Measurements from ENCODE around the gene ST7. TPM values are rescaled to one million over a fixed set of nuclear protein-coding genes. Genes with fewer than 3 reads are reported as not detected.
"Not testable (repeated sequence)": the region's sequence is repeated elsewhere in the genome, so short reads cannot be mapped to it uniquely, and the experiment has no call there.

ST7 gene
- total RNA-seq, 1 experiment from 2014 or later, result 27.2 TPM

DNA sequence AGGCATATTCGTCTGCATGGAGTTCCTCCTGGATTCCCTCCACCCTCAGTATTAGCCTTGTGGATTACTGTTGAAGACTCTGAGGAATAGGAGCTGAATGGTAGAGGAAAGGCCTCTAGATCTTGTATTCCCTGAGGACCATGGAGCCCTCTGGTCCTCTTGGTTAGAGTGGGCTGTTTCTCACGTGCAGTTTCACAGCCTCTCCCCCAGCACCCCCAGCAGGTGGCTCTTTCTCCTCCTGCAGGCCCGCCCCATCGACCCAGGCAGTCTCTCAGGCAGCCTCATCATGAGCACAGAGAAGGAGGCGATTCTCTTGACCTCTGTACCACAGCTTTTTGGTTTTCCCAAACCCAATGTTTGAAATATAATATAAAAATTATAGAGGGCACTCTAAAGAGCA lies 267.5 kb downstream of the ST7 start:
- DNase-seq (ENCODE audit: low read depth), result no peak

GRCh38 chr7:117225536-117225935 lies 272.2 kb downstream of the ST7 start:
- DNase-seq (ENCODE audit: low read depth), result no peak

DNA sequence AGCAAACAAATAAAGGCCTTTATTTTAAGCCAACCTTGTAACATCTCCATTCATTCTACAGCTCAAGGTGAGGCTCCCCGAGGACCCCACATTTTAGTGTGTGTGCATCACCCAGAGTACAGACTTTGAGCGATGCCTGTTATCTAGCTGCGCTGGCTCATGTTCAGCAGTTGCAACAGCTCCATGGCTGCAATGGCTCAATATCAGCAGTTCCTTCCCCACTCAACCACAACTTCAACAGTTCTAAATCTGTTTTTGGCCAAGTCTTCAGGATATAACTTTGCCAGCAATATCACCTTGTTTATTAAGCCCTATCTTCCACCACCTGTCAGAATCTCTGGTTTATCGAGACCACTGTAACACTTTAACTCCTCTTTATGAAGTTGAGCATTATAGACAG lies 273.8 kb downstream of the ST7 start:
- DNase-seq (ENCODE audit: low read depth), result no peak

DNA sequence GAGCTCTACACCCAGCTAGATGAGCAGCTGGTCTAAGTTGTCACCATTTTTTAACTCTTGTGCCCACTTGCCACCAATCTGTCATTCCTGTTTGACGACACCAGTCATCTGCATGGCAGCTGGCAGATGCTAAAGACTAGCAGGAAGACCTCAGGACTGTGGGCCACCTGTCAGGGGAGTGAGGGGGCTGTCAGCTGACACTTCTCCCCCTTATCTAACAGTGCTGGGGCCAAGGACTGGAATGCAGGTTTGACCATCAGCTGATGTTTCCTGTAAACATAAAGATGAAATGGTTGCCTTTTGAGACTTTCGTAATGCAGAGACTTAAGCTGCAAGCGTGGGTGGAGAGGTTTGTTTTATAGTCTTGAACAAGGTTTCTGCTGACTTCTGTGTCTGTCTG lies 276.0 kb downstream of the ST7 start:
- DNase-seq (ENCODE audit: low read depth), result no peak

- DNase-seq (ENCODE audit: low read depth), result peak; percentile 34
Observed at GRCh38 chr7:117230276-117231046, 277.2 kb downstream of the ST7 start.

- no peak for DNase-seq (ENCODE audit: low read depth)
Observed at GRCh38 chr7:117231047-117231359, 277.7 kb downstream of the ST7 start.

DNA sequence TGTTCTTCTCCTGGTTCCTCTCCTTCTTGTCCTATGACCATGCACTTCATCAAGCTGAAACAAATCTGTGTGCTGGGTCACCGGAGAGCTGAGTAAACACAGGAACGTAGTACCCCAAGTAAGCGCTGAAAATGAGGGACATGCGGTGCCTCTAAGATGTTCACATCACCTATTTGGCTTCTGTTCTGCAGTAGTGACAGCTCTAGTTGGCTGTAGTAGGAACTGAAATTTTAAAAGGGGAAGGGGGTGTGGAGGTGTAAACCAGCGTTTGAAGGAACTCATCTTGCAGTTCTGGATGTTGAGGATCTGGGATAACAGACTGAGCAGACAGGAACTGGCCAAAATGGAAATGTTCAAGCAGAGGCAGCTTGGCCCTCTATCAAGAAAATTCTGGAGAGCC lies 284.3 kb downstream of the ST7 start:
- DNase-seq (ENCODE audit: low read depth), result no peak

GRCh38 chr7:117238472-117238871 lies 285.2 kb downstream of the ST7 start:
- no peak for DNase-seq (ENCODE audit: low read depth)

DNA sequence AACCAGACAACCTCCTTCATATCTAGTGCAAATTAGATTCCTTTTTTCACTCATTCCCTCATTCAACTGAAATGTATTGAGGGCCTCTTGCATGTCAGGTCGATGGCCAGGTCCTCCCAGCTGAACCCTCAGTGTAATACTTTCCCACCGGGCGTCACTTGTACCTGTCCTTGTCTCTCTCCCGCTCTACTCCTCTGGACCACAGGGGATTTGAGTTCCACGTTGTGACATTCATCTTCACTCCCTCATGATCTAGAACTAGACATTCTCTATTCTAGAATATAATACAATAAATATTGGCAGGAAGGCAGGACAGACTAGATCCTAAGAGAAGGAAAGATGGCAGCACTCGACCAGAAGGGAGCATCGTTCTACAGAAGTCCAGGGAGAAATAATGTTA lies 285.6 kb downstream of the ST7 start:
- DNase-seq (ENCODE audit: low read depth), result no peak

GRCh38 chr7:117241088-117241487 lies 287.8 kb downstream of the ST7 start:
- DNase-seq (ENCODE audit: low read depth), result no peak

GRCh38 chr7:117243390-117243789 lies 290.1 kb downstream of the ST7 start:
- no peak for DNase-seq (ENCODE audit: low read depth)

DNA sequence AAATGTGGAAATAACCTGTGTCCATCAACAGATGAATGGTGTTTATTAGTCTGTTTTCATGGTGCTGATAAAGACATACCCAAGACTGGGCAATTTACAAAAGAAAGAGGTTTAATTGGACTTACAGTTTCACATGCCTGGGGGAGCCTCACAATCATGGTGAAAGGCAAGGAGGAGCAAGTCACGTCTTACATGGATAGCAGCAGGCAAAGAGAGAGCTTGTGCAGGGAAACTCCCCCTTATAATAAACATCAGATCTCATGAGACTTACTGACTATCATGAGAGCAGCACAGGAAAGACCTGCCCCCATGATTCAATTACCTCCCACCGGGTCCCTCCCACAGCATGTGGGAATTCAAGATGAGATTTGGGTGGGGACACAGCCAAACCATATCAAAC lies 292.4 kb downstream of the ST7 start:
- not testable (repeated sequence) for DNase-seq (ENCODE audit: low read depth)

DNA sequence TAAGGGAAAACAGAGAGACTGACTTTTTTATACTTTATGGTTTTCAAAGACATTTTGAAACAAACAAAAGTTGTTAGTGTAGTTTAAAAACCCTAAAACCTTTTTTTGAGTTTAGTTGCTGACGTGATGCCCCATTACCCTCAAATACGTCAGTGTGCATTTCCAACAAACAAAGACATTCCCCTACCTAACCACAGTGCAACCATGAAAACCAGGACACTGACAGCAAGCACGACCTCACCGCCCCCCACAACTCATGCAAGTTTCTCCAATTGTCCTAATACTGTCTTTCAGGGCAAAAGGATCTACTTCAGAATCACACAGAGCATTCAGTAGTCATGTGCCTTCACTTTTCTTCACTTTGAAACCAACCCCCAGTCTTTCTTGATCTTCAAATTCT lies 294.5 kb downstream of the ST7 start:
- no peak for DNase-seq (ENCODE audit: low read depth)

GRCh38 chr7:117248829-117249228 lies 295.5 kb downstream of the ST7 start:
- DNase-seq (ENCODE audit: low read depth), result no peak

- DNase-seq (ENCODE audit: low read depth), result no peak
Observed at GRCh38 chr7:117249696-117250095, 296.4 kb downstream of the ST7 start.

DNA sequence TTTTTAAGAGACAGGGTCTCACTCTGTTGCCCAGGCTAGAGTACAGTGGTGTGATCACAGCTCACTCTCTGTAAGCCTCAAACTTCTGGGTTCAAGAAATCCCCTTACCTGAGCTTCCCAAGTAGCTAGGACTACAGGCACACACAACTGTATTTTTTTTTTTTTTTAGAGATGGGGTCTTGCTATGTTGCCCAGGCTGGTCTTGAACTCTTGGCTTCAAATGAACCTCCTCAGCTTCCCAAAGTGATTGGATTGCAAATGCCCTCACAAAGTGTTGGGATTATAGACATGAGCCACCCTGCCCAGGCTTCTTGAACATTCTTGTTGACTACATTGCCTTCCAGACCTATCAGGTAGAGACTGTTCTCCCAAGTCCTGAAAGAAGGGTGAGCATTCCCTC lies 296.9 kb downstream of the ST7 start:
- no peak for DNase-seq (ENCODE audit: low read depth)

- no peak for DNase-seq (ENCODE audit: low read depth)
Observed at GRCh38 chr7:117250801-117251200, 297.5 kb downstream of the ST7 start.

- DNase-seq (ENCODE audit: low read depth), result peak; percentile 38
Observed at GRCh38 chr7:117251687-117252086, 298.4 kb downstream of the ST7 start.

DNA sequence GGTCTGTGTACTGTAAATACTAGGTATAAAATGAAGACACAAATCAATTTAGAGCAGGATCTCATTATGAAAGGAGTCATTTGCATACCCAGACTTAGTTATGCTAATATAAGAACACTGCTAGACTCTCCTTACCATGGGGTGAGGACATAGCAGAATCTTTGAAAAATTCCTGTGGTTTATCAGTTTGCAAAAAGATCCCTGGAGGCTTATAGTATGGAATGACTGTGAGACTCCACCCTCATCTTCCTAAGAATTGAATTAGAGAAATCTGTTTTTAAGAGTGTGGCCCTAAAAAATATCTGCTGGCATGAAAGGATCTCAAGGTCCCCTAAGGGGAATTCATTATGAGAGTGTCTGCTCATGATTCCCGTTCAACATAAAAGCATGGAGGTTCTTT lies 306.3 kb downstream of the ST7 start:
- peak; percentile 48 for DNase-seq (ENCODE audit: low read depth)

DNA sequence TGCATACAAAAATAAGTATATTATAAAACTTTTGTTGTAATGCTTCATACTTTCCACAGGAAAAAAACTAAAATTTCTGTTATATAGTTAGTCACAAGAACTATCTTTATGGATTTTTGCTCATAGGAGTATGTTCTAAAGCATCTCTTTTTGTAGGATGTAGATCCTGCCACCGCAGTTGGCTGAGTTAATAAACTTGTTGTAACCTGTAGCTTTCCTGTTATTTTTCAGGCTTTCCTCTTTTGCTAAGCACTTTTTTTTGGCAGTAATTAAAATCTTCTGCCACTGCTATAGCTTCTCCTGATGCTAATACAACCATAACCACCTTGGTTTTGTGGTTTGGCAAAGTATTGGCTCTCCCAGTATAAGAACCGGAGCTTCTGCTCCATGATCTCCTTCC lies 309.2 kb downstream of the ST7 start:
- peak; percentile 14 for DNase-seq (ENCODE audit: low read depth)

DNA sequence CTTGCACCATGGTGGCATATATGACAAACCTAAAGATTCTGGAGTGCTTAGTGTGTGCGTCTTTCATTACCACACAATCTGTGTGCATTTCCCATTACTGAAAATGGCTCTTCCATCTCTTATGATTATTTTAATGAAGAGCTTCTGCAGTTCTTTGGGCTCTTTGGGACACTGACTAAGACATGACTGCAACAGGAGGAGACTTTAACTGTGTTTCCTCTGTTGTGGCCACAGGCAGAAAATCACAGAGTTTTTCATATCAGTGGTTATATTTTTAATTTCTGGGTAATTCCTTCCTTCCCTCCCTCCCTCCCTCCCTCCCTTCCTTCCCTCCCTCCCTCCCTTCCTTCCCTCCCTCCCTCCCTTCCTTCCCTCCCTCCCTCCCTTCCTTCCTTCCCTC lies 311.4 kb downstream of the ST7 start:
- no peak for DNase-seq (ENCODE audit: low read depth)

GRCh38 chr7:117269417-117269816 lies 316.1 kb downstream of the ST7 start:
- peak; percentile 94 for DNase-seq (ENCODE audit: low read depth)

DNA sequence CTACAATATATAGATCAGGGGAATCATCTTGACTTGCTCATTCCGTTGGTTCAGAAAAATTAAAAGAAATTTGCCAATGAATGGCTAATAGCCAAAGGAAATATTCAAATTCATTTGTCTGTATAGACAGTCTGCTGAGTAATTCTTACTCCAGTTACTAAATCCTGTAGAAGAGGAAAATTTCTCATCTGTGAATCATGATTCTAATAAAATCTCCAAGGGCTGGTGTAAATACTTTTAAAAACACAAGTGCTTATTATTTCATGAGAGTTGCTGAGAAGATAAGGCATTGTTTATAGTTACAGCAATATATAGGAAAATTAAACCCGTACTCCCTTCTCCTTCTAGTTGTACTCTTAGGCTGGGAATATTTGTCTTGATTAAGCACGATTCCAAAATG lies 316.6 kb downstream of the ST7 start:
- DNase-seq (ENCODE audit: low read depth), result peak; percentile 86

DNA sequence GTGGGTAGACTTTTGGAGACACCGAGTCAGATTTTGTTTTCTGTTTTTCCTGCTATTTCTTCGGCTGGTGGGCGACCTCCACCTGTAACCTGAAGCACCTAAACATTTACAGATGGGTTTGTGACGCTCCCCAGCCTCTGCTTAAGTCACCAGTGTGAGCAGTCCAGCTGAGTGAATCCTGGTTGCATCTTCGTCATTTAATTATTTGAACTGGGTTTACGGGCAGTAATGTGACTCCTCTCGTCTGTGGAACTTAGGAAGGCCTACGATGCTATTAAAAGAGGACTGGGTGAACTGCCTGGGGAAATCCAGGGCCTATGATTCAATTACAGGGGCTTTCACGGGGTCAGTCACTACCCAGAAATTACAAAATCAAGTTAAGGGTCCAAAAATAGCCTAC lies 317.1 kb downstream of the ST7 start:
- peak; percentile 81 for DNase-seq (ENCODE audit: low read depth)

Data from M059J (cell line).